HG02981 (cell line): Measurements from ENCODE around the gene PLEKHF1.

ENCODE experiments used
- ATAC-seq: cut with Tn5 transposase; IDR thresholded peaks from one replicate; pipeline ENCODE4 v1.9.1; 2021; ENCODE audit warnings: mild to moderate bottlenecking, moderate library complexity; ENCODE audit not compliant: unreplicated experiment

The PLEKHF1 gene

DNA sequence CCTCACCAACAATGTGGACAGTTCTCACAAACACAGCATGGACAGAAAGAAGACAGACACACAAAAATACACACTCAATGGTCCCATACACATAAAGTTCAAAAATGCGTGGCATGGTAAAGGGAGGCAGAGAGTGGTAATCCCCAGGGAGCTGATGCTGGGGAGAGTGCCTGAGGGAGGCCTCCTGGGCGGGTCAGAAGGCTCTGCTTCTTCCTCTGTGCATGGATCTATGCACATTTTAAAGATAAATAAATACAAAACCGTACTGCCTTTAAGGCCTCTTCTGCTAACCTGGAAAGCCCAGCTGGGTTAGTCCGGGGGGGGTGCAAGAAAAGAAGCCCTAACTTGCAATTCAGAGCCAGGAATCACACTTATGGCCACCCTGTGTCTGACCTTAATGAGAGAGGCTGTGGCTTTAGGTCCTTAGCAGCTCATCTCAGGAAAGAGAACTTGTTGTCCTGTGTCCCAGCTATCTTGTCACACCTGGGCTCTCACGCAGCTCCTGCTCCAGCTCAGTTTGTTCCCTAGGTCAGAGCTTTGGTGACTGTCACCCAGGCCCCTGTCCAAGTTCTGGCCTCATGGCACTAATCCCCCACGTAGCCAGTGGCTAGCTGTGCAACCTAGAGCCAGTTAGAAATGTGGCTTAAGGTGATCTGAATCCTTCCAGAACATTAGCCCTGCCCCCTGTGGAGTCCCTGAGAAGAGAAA lies 30.7 kb upstream of the PLEKHF1 start:
- ATAC-seq: no peak

DNA sequence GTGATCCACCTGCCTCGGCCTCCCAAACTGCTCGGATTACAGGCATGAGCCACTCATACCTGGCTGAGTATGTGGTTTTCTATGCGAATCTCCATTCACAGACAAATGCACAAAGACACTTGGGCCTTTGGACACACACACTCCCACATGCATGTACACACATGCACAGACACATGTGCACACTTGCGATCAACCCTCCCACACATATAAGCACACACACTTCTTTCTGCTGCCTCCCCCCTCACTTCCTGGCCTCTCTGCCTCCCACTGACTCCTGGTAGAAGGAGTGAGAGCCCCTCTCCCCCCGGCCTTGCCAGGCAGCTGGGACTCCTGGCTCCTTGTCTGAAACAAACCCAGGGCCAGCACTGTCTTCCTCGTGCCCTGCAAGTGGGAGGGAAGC lies 29.3 kb upstream of the PLEKHF1 start:
- no peak for ATAC-seq

DNA sequence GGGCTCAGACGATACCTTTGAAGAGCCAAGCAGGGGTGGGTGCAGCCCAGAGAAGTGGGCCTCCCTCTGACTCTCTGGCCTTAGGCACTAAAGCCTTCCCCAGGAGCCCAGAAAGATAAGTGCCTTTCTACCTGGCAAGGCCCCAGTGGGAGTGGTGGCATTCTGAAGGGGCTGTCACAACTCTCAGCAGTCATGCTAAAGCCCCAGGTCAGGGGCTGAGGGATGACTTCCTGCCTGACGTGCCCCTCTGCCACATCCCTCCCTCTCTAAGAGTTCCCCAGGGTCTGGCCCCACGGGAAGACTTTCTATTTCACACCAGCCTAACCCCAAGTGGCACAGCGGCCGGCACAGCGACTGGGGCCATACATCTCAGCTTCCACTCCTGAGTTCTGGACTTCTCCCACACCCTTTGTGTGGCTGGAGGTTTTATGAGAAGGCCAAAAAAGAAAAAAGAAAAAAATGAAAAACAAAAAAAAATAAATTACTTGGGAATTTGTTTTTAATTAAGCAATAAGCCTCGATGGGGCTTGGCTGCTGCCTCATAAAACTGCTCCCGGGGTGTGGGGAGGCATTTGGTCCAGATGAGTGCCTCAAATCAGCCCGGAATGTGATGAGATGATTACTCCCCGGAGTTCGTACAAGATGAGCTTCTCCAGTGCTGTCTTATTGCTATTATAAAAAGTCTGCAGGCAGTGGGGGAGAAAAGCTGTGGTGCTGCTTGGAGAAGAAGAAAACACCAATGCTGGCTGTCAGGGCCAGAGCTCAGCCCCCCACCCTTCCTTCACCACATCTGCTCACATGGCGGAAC lies 28.5 kb upstream of the PLEKHF1 start:
- ATAC-seq: no peak

DNA sequence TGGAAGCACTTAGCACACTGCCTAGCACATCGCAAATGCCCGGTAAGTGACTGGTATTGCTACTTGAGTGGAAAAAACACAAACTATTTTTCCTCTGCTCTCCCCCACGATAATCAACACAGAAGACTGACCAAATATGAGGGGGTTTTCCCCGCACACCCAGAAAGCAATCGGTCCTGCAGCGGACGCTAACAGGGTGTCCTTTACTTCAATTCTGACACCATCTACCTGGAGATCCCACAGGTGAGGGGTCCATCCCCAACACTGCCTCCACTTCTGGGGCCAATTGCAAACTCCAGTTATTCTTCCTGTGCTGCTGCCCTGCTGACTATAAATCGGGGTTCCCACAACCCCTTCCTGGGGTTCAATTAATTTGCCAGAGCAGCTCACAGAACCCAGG lies 26.2 kb upstream of the PLEKHF1 start:
- ATAC-seq: no peak

DNA sequence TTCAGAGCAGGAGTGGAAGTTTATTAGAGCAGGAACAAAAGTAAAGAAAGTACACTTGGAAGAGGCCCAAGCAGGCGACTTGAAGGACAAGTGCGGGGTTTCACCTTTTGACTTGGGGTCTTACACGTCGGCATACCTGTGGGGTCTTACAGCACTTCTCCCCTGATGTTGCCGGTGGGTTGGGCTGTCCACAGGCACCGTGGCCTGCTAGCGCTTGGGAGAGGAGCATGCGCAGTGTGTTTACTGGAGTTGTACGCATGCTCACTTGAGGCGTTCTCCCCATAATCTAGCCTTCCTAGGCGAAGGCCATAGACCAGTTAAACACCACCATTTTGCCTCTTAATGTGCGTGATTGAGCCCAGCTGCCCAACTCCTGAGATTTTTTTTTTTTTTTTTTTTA lies 25.0 kb upstream of the PLEKHF1 start:
- ATAC-seq: no peak

DNA sequence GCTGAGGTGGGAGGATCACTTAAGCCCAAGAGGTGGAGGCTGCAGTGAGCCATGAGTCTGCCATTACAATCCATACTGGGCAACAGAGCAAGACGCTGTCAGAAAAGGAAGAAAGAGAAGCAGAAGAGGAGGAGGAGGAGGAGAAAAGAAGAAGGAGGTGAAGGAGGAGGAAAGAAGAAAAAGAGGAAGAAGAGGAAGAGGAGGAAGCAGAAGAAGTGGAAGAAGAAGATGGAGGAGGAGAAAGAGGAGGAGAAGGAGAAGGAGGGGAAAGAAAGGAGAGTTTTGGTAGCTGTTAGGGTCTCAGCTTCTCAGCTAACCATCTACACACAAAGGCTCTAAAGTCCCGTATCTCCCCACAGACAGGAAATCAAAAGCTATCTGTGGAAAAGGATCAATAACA lies 23.7 kb upstream of the PLEKHF1 start:
- no peak for ATAC-seq

DNA sequence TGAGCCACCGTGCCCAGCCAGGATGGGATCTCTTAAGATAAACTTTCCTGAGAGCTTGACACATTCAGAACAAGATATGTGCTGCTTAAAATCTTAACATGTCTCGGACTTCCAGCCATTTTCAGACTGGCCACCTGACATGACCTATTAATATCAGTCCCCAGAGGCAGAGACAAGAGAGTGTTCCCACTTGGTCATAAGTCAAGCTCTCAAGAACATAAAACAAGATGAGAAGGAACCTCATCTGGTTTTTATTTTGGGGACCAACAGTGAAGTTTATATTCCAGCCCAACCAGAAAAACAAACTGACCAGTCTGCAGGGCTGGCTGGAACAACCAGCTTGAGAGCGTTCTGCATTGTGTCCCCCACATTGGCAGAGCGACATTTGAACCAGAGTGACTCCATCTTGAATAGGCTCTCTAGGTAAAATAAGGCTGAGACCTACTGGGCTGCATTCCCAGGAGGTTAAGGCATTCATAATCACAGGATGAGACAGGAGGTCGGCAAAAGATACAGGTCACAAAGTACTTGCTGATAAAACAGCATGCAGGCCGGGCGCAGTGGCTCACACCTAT lies 21.8 kb upstream of the PLEKHF1 start:
- ATAC-seq: no peak

DNA sequence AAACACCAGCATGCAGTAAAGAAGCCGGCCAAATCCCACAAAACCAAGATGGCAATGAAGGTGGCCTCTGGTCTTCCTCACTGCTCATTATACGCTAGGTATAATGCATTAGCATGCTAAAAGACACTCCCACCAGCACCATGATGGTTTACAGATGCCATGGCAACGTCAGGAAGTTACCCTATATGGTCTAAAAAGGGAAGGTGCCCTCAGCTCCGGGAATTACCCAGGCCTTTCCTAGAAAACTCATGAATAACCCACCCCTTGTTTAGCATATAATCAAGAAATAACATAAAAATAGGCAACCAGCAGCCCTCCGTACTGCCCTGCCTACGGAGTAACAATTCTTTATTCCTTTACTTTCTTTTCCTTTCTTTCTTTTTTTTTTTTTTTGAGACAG lies 21.1 kb upstream of the PLEKHF1 start:
- ATAC-seq: no peak

DNA sequence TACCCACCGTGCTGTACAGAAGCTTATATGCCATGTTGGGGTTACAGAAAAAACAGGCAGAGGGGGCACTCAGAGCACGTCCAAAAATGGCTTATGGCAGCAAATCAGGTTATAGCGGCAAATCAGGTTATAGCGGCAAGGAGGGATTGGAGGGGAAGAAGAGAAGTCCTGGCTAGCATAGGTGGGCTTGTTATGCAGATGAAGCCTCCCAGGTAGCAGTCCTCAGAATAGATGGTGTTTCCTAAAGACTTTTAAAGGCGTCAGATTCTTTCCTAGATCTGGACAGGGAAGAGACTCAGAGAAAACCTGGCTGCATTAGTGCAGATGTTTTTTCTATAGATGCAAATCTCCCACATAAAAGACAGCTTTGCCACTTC lies 19.8 kb upstream of the PLEKHF1 start:
- no peak for ATAC-seq

DNA sequence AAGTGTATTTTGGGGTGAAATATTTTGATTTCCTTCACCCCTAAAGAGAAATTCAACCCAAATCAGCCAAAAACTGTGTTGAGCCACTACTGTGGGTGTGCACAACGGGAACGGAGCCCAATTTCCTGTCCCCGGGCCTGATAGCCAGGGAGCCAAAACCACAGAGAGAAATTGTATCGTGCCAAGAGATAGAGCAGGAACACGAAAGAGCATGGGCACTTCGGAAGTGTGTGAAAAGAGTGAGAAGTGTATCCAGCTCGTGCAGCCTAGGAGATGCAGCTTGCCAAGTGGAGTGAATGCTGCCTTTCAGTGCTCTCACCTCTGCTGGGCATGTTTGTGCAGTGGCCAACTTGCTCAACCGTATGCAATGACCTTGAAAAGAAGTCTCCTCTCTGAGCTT lies 19.4 kb upstream of the PLEKHF1 start:
- ATAC-seq: no peak

DNA sequence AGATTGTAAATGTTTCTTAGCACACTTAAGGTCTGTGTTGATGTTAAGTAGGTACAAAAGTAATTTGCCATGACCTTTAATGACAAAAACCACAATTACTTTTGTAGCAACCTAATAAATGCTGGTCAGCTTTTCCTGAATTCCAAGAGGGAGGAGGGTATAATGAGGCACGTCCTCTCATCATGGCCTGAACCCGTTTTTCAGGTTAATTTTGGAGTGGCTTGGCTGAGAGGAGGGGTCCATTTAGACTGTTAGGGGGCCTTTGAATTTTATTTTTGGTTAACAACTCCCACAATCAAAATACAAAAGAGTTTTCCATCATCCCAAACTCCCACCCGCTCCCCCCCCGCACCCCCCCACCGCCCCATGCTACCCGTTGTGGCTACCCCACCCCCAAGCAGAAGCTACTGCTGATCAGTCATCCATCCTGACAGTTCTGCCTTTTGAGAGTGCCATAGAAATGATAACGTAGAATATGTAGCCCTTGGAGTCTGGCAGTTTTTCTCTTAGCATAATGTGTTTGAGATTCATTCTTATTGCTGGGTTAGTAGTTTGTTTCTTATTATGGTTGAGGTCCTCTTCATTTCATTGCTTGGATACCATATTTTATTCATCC lies 14.4 kb upstream of the PLEKHF1 start:
- no peak for ATAC-seq

DNA sequence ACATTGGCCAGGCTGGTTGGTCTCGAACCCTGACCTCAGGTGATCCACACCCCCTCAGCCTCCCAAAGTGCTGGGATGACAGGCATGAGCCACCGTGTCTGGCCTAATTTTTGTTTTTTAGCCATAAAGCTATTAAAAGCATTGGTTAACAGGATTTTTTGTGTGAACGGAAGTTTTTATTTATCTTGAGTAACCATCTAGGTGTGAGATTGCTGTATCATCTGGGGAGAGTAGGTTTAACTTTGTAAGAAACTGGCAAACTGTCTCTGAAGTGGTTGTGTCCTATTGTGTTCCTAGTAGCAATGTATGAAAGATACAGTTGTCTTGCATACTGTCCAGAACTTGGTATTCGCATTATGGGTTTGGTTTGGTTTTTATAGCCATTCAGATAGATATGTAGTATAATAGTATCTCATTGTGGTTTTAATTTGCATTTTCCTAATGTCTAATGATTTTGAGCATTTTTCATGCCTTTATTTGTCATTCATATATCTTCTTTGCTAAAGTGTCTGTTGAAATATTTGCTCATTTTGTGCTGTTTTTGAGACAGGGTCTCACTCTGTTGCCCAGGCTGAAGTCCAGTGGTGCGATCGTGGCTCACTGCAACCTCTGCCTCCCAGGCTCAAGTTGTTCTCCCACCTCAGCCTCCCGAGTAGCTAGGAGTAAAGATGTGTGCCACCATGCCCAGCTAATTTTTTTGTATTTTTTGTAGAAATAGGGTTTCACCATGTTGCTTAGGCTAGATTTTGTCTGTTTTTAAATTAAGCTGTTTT lies 13.5 kb upstream of the PLEKHF1 start:
- no peak for ATAC-seq

DNA sequence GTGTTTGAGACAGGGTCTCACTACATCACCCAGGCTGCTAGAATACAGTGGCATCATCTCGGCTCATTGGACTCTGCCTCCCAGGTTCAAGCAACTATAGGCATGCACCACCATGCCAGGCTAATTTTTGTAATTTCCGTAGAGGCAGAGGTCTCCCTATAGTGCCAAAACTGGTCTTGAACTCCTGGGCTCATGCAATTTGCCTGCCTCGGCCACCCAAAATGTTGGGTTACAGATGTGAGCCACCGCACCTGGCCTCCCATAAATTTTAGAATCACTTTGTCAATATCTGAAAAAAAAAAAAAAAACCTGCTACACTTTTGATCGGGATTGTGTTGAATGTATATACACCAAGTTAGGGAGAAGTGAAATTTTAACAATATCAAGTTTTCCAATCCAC lies 11.9 kb upstream of the PLEKHF1 start:
- ATAC-seq: no peak

DNA sequence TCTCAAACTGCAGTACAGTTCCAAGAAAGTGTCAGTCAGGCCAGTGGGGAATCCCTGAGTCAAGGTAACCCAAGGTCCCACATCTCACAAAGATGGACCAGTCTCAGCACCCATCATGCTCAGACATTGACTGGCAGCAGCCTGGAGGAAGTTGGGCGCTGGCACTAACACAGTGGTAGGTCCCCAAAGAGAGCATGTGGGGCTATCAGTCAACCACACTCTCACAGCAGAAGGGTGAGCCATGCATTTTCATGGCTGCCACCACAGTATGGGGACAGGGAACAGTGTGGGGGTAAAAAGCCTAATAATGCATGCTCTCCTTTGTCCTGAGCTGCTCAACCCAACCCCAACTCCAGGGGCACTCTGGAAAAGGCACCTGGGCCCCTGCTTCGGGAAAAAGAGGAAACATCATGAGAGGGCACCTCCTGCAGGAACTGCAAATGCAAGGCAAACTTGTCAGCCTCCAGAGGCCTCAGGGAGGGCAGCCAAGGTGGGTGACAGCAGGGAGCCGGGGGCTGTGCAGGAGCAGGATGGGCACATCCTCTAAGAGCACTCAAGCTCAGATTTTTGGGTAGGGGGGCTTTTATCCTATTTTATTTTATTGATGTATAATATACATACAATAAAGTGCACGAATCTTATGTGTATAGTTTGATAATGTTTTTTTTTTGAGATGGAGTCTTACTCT lies 9.5 kb upstream of the PLEKHF1 start:
- no peak for ATAC-seq

DNA sequence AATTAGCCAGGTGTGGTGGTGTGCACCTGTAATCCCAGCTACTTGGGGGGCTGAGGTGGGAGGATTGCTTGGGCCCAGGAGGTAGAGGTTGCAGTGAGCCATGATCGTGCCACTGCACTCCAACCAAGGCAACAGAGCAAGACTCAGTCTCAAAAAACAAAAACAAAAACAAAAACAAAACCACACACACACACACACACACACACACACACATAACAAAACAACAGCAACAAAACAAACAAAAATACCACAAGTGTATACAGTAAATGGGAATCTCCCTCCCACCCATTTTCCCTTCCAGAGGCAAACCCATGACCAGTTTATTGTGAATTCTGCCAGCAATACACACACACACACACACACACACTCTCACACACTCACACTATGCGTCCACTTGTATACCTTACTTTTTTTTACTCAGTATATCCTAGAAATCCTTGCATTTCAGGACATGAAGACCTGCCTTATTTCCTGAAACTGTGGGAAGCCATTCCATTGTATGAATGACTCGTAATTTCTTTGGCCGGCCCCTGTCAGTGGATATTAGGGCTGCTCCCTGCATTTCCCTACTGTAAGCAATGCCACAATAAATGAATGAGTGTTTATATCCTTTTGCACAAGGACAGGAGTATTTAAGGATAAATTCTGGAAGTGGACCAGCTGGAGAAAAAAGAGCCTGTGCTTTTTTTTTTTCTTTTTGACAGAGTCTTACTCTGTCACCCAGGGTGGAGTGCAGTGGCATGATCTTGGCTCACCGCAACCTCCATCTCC lies 6.9 kb upstream of the PLEKHF1 start:
- no peak for ATAC-seq

DNA sequence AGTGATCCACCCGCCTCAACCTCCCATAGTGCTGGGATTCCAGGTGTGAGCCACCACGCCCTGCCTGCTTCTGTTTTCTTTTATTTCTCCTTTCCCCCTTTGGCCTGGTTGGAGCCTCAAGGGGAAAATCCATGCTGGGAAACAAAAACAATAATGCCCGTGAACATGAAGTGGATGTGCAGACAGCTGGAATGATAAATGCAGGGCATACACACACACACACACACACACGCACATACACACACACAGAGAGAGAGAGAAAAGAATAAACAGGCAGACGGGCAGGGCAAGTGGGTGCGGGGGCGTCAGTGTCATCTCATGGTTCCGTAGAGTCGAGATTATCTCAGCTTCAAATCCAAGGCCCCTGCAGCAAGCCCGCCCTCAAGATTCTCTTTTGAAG lies 4.4 kb upstream of the PLEKHF1 start:
- ATAC-seq: no peak

DNA sequence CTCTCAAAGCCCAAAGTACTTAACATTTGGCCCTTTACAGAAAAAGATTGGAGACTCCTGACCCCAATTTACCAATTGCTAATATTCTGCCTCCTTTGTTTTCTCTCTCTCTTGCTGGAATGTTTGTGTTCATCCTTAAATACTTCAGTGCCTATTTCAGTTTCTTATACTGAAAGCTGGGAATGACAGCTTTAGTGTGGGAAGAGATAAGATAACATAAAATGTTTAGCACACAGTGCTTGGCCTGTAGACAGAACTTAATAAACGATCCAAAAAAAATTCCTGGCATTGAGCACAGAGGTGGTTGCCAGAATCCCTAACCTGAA lies 3.0 kb upstream of the PLEKHF1 start:
- ATAC-seq: no peak

DNA sequence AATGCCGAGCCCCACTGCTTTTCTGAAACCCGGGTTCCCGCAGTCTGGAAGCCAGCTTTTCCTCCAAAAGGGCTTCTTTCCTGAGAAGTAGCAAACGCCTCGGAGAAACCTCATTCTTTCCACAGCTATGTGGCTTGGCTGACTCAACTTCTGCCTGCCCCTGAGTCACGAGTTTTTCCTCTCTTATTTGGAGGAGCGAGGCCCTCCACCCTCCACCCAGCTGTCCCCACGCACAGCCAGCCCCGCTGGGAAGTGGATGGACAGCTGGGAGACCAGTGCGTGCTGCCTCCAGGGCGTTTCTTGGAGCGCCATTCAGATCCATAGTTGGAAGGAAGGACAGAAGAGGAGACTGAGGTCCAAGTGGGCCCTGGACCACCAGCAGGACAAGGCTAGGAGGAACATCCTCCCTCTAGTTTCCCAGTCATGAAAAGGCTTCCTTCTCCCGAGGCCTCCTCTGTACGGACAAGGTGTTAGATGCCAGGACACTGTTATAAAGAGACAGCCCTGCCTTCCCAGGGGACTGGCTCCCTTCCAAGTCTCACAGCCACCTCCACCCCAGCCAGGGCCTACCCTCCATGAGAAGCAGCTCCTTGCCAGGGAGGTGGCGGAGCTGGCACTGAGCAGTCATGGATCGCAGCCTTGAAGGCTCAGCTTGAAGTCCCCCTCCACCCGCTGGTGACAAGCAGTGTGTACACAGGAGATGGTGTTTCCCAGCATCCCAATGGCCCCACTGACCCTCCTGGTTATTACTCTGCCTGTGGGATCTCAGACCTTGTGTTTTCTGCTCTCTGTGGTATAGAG lies 2.5 kb upstream of the PLEKHF1 start:
- no peak for ATAC-seq
